GM23248 (cell line): ENCODE data around the gene NBPF11.
"Not testable (repeated sequence)": the region's sequence is repeated elsewhere in the genome, so short reads cannot be mapped to it uniquely, and the experiment has no call there.

ENCODE experiments used
- EZH2 ChIP-seq: fragments of 200-600 bp; sonication (generic); IDR thresholded peaks from 2 replicates; pipeline ENCODE4 v1.6.1; 2018; ENCODE audit warnings: antibody characterized with exemption, mild to moderate bottlenecking; ENCODE audit not compliant: insufficient read depth, poor library complexity, severe bottlenecking
- EZH2phosphoT487 ChIP-seq: fragments of 200-600 bp; sonication (generic); IDR thresholded peaks from 2 replicates; pipeline ENCODE4 v1.6.1; 2018; ENCODE audit warnings: antibody characterized with exemption, moderate library complexity, mild to moderate bottlenecking, low read depth; ENCODE audit not compliant: insufficient read depth

GRCh38 chr1:148086196-148086595, 65.9 kb downstream of the NBPF11 start:
- TF ChIP-seq EZH2phosphoT487, EZH2: not testable (repeated sequence)
